Measurements from ENCODE around the gene NPPC.
A peak's percentile ranks its signal among the peaks of the same experiment; 100 is the strongest.
"Not testable (repeated sequence)": the region's sequence is repeated elsewhere in the genome, so short reads cannot be mapped to it uniquely, and the experiment has no call there.

Gene NPPC, protein sequence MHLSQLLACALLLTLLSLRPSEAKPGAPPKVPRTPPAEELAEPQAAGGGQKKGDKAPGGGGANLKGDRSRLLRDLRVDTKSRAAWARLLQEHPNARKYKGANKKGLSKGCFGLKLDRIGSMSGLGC

GRCh38 chr2:231926180-231926741 lies at the start of gene NPPC:
Gene NPPC, minus strand, starts transcription at chr2:231926396. Its CDS starts 147 bp downstream, at chr2:231926249.
- peak; percentile 68 for DNase-seq

DNA sequence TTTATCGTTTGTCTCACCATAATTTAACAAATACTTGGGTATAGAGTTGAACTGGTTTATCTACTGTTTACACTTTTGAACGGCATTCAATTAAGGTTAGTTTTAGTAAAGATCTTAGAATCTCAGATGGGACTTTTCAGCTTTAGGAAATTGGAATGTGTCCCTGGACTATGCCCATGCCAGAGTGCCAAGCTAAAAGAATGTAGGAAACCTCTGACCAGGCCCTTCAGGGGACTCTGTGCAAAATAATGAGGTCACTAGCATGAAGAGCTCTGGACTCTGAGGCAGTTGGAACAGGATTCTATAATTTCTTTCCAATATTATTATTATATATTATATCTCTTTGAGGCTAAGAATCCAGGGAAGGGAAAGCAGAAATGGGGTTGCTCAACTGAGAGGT lies 48.8 kb upstream of the NPPC start:
- no peak for DNase-seq

DNA sequence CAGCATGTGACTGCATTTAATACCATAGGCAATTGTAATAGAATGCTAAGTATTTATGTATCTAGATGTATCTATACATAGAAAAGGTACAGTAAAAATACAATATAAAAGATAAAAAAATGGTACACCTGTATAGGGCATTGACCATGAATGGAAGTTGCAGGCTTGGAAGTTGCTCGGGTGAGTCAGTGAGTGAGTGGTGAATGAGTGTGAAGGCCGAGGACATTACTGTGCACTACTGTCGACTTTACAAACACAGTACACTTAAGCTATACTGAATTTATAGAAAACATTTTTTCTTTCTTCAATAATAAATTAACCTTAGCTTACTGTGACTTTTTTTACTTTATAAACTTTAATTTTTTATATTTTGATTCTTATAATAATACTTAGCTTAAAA lies 44.3 kb upstream of the NPPC start:
- no peak for DNase-seq

DNA sequence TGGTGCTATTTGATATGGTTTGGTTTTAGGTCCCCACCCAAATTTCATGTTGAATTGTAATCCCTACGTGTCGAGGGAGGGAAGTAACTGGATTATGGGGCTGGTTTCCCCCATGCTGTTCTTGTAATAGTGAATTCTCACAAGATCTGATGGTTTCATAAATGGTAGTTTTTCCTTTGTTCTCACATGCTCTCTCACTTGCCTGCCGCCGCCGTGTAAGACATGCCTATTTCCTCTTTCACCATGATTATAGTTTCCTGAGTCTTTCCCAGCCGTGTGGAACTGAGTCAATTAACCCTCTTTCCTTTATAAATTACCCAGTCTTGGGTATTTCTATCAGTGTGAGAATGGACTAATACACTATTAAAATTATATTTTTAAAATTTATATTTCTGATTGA lies 42.6 kb upstream of the NPPC start:
- DNase-seq = no peak

GRCh38 chr2:231966886-231967285 lies 40.7 kb upstream of the NPPC start:
- DNase-seq = no peak

DNA sequence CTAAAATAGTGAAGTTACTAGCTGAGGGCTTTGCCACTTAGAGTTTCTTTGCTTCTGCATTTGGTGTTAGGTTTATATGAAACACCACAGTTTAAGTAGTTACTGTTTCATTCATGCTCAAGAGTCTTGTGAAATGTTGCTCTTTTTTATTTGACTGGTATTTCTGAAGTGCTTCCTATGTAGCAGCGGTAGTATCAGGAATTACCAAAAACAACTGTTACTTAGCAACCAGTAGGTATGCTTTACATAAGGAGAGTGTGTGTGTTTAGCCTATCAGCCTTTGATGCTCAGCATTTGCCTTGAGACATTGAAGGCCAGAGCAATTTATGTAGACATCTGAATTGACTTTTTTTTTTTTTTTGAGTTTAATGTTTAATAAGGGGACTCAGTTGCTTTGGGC lies 38.9 kb upstream of the NPPC start:
- no peak for DNase-seq

GRCh38 chr2:231961349-231962166 lies 35.4 kb upstream of the NPPC start, which contains the start of gene DIS3L2:
Gene DIS3L2, plus strand, starts transcription at chr2:231961713. Its CDS starts 53,215 bp downstream, at chr2:232014928.
- peak; percentile 57 for DNase-seq

DNA sequence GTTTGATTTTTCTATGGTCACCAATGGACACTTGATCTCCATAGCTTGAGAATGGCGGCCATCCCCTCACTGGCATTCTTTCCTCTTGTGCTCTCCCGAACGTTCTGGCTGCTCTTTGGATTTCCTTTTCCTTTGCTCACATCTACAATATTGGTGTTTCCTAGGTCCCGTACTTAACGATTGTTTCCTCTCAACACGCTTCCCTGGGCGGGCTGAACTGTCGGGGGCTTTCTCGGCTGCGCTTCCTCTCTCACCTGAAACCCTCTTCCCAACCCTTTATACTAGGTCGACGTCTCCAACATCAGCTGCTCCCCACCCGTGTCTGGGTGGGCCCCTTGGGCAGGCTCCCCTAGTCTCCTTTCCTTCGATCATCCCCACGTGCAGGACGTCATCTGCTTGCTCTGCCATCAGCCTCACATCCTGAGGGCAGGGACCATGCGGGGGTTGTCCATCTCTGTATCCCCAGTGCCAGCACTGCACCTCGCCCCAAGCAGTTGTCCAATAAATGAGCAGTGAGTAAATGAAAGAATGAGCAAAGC lies 34.7 kb upstream of the NPPC start:
- no peak for DNase-seq

- DNase-seq = no peak
Measured at GRCh38 chr2:231957913-231958763, 31.9 kb upstream of the NPPC start.

GRCh38 chr2:231955758-231956472 lies 29.7 kb upstream of the NPPC start:
- DNase-seq = no peak

DNA sequence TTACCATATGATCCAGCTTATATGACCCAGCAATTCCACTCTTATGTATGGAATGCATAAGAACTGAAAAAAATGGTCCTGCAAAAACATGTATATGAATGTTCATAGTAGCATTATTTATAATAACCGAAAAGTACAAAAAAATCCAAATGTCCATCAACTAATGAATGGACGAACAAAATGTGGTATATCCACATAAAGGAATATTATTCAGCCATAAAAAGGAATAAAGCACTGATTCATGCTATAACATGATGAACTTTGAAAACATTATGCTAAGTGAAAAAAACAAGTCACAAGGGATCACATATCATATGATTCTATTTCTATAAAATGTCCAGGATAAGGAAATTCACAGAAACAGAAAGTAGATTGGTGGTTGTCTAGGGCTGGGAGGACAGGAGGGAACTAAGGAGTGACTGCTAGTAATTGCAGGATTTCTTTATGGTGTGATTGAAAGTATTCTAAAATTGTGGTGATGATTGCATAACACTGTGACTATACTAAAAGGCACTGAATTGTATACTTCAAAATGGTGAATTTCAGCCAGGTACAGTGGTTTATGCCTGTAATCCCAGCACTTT lies 25.3 kb upstream of the NPPC start:
- DNase-seq = no peak

GRCh38 chr2:231947694-231948093 lies 21.5 kb upstream of the NPPC start:
- DNase-seq = no peak

- DNase-seq = not testable (repeated sequence)
Measured at GRCh38 chr2:231947112-231947511, 20.9 kb upstream of the NPPC start.

- no peak for DNase-seq
Measured at GRCh38 chr2:231946241-231946814, 20.1 kb upstream of the NPPC start.

- DNase-seq = no peak
Measured at GRCh38 chr2:231942180-231942579, 16.0 kb upstream of the NPPC start.

GRCh38 chr2:231941673-231942072 lies 15.5 kb upstream of the NPPC start:
- no peak for DNase-seq

- DNase-seq = no peak
Measured at GRCh38 chr2:231940795-231941194, 14.6 kb upstream of the NPPC start.

GRCh38 chr2:231939022-231939421 lies 12.8 kb upstream of the NPPC start:
- no peak for DNase-seq

DNA sequence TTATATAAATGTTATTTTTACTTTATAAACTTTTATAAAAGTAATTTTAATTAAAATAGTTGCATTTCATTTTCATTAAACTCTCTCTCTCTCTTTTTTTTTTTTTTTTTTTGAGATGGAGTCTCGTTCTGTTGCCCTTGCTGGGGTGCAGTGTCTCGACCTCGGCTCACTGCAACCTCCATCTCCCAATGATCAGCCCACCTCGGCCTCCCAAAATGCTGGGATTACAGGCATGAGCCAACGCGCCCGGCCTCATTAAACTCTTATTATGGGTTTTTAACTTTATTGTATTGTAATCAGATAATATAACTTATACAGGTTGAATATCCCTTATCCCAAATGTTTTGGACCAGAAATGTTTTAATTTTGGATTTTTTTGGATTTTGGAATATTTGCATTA lies 10.9 kb upstream of the NPPC start:
- no peak for DNase-seq

- DNase-seq = no peak
Measured at GRCh38 chr2:231936491-231936890, 10.3 kb upstream of the NPPC start.

- DNase-seq = no peak
Measured at GRCh38 chr2:231935815-231936214, 9.6 kb upstream of the NPPC start.

DNA sequence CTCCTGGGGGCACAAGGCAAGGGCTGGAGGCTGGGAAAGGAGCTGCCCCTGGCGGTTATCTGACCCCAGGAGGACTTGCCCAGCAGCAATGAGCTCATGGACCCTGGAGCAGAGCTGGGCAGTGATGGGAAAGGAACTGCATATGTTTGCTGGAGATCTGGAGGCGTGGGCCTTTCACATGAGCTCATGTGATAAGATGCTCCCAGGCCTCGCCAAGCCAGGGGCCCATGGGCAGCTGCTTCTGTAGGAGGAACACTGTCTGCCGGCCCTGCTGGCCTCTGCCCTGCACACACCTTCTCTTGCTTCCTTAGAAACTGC lies 9.0 kb upstream of the NPPC start:
- DNase-seq = no peak

Measured in NCI-H1694 (cell line).